Epithelial cell of proximal tubule (primary cell): ENCODE results near the gene OR2A14. TPM values are rescaled to one million over a fixed set of nuclear protein-coding genes. Genes with fewer than 3 reads are reported as not detected.
"Not testable (repeated sequence)": the region's sequence is repeated elsewhere in the genome, so short reads cannot be mapped to it uniquely, and the experiment has no call there.

Source experiments
- DNase-seq: peaks from one replicate; pipeline ENCODE4 v3.0.0-alpha.2; 2011; ENCODE audit warnings: low read depth
- H3K4me3 ChIP-seq: 2 replicates; pipeline ENCODE4 v1.5.1; 2011; ENCODE audit warnings: low read depth, mild to moderate bottlenecking, low read length
- total RNA-seq: library from RNA; depleted of rRNA; stranded (reverse); fragments of >200 nt; gene quantifications from 2 replicates; pipeline ENCODE4 v1.2.3, GENCODE V29; 2015
- TF ChIP-seq, protein P1 (sequence below): conservative IDR thresholded peaks from 2 replicates; pipeline ENCODE4 v1.5.1; 2012; ENCODE audit warnings: low read depth, mild to moderate bottlenecking, low read length

Gene OR2A14
- total RNA-seq, 1 donor from 2014 or later = not detected

GRCh38 chr7:144127714-144128334 lies 4.8 kb downstream of the OR2A14 start:
- TF ChIP-seq, protein P1, sequence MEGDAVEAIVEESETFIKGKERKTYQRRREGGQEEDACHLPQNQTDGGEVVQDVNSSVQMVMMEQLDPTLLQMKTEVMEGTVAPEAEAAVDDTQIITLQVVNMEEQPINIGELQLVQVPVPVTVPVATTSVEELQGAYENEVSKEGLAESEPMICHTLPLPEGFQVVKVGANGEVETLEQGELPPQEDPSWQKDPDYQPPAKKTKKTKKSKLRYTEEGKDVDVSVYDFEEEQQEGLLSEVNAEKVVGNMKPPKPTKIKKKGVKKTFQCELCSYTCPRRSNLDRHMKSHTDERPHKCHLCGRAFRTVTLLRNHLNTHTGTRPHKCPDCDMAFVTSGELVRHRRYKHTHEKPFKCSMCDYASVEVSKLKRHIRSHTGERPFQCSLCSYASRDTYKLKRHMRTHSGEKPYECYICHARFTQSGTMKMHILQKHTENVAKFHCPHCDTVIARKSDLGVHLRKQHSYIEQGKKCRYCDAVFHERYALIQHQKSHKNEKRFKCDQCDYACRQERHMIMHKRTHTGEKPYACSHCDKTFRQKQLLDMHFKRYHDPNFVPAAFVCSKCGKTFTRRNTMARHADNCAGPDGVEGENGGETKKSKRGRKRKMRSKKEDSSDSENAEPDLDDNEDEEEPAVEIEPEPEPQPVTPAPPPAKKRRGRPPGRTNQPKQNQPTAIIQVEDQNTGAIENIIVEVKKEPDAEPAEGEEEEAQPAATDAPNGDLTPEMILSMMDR = peak; percentile 90
- DNase-seq = peak; percentile 30

GRCh38 chr7:144129601-144130000 lies 6.6 kb downstream of the OR2A14 start:
- H3K4me3 ChIP-seq, DNase-seq: not testable (repeated sequence)

More at GRCh38 chr7:144127714-144128334, 4.8 kb downstream of the OR2A14 start:
- H3K4me3 ChIP-seq = no peak overlapping the region

DNA sequence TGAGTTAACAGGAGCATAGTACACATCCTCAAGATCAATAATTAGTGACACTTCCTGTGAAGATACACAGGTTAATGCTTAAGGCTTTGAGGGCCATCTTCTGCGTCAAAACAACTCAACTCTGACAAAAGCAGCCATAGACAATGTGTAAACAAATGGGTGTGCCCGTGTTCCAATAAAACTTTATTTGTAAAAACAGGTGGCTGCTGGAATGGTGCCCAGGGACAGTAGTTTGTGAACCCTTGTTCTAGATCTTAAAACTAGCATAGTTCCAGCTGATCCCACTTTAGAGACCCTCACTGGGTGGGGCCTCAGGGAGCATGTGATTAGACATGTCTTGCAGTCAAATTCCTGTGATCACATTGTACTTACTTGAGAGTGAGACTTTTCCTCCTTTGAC lies 7.8 kb downstream of the OR2A14 start:
- no peak overlapping the region for H3K4me3 ChIP-seq
- no peak for DNase-seq
- TF ChIP-seq, protein P1 = no peak

DNA sequence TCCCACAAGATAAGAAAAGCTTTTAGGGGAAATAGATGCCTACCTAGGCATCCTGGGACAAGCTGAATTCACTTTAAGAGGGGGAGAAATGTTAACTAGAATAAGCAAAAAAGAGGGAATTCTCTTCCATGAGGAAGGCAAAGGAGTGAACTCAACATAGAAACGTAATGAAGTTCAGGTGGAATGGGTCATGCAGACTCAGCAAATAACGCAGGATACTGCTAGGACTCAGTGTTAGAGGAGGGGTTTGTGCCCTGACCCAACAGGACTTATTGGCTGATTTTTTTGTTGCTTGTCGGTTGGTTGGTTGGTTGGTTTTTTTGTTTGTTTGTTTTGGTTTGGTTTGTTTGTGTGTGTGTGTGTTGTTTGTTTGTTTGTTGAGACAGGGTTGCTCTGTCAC lies 9.3 kb downstream of the OR2A14 start:
- no peak for DNase-seq
- TF ChIP-seq, protein P1 = no peak
- no peak overlapping the region for H3K4me3 ChIP-seq

DNA sequence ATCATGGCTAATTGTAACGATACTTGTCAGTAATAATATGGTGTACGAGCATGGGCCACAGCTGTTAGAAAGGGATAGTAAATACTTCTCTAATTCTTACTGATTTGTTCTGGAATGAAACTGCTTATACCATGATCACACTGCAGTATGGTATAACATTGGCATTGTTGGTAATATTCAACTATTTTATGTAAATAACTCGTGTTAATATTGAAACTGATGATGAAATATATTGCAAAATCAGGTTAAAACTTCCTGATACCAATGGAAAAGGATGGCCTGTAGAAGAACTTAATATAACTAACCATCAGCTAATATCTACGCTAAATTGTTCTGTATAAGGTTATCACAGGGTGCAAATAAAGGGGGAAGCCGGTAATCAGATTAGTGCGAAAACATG lies 10.3 kb downstream of the OR2A14 start:
- DNase-seq = no peak
- H3K4me3 ChIP-seq = no peak overlapping the region
- TF ChIP-seq, protein P1 = no peak

GRCh38 chr7:144134116-144134515 lies 11.1 kb downstream of the OR2A14 start:
- DNase-seq = no peak
- TF ChIP-seq, protein P1 = no peak
- H3K4me3 ChIP-seq = no peak overlapping the region

GRCh38 chr7:144137501-144137900 lies 14.5 kb downstream of the OR2A14 start:
- H3K4me3 ChIP-seq = no peak overlapping the region
- TF ChIP-seq, protein P1 = no peak
- no peak for DNase-seq
